ENCODE measurements around the gene STMP1.
"Not testable (repeated sequence)": the region's sequence is repeated elsewhere in the genome, so short reads cannot be mapped to it uniquely, and the experiment has no call there.

STMP1 gene

DNA sequence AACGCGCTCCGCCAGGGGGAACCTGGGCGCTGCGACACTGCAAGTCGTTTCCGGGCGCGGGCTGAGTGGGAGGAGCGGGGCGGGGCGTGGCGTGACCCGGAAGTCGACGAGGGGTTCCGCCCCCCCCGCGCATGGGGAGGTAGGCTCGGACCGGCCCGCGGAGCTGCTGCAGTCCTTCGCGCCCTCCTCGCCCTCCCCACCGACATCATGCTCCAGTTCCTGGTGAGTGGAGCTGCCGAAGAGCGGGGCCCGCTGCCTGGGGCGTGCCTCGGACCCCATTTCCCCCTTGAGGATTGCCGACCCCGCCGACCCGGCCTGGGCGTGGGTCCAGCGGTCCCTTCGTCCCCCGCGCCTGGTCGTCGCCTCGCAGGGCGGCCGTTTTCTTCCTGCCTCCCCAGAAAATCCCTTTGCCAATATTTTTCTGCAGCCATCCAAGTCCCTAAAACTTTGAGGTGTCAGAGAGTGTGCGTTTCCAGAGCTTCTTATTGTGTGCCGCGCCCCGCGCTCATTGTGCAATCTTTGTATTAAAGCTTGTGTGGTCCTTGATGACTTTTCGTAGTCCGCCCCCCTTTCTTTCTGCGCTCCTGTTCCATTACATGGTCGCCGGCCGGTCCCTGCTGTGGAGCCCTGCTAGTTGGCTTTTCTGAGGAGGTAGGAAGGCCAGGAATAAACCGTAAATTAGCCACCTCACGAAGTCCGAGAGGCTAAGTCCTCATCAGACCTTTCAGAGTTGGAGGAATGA is at the start of gene STMP1:
STMP1 (plus strand) TSS at position 142 of the 742 bp plus-strand sequence.
- peak; percentile 97 for DNase-seq (ENCODE audit: low spot score)

DNA sequence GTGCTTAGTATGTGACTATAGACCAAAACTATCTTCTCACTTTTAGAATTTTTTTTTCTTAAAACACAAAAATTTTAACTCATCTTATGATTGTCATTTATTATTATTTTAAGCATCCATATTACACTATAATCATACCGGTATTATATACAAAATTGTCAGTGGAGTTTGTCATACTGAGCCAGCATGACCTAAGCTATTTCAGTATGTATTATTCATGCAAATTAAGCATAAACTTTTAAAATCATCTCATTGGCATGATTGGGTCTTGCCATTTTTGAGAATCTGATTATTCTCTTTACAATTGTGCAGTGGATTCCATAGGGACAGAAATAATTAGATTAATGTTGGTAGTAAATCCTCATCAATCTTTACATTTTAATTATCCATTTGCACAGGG is 46.2 kb upstream of the STMP1 start:
- DNase-seq (ENCODE audit: low spot score), result no peak

DNA sequence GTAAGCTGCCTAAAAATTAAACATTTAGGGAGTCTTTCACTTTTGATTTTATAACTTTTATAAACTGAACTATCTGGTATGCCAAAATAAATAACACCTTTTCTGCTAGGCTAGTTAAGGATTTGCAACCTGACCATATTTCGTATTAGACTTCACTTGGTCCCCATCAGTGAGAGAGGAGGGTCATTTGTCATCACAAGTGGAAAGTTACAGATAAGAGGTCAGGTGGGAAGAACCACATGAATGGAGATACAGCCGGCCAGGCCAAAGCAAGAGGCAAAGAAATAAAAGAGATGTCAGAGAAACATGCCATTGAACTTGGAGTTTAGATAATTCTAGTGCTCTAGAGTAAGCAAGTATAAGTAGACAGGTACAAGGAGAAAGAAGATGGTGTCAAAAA is 44.5 kb upstream of the STMP1 start:
- no peak for DNase-seq (ENCODE audit: low spot score)

DNA sequence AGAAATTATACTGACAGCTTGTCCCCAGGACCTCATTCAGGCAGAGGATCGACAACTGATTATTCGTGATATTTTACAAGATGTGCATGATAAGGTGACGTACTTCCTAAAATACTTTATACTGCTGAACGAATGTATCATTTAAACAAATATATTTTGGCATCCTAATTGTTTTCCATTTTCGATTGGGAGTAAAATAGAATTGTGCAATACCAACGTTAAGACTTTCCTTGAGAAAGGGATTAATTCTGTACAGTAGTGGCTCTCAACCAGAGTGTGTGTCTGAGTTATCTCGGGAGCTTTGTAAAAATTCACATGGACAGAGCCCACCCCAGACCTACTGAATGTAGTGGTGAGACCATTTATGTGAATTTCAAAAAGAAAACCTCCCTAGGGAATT is 43.8 kb upstream of the STMP1 start:
- no peak for DNase-seq (ENCODE audit: low spot score)

DNA sequence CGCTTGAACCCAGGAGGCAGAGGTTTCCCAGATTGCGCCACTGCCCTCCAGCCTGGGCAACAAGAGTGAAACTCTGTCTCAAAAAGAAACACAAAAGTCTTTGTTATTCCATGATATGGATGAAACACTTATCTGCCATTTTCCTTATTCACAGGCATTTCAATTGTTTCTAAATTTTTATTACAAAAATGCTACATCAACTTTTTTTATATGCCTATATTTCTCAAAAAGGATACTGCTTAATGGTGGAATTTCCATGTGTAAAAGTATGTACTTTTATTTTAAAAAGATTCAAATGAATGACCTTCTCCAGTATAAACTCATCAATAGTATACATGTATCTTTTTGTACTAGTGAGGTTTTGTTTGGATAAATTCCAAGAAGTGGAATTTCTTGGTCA is 41.9 kb upstream of the STMP1 start:
- DNase-seq (ENCODE audit: low spot score), result no peak

DNA sequence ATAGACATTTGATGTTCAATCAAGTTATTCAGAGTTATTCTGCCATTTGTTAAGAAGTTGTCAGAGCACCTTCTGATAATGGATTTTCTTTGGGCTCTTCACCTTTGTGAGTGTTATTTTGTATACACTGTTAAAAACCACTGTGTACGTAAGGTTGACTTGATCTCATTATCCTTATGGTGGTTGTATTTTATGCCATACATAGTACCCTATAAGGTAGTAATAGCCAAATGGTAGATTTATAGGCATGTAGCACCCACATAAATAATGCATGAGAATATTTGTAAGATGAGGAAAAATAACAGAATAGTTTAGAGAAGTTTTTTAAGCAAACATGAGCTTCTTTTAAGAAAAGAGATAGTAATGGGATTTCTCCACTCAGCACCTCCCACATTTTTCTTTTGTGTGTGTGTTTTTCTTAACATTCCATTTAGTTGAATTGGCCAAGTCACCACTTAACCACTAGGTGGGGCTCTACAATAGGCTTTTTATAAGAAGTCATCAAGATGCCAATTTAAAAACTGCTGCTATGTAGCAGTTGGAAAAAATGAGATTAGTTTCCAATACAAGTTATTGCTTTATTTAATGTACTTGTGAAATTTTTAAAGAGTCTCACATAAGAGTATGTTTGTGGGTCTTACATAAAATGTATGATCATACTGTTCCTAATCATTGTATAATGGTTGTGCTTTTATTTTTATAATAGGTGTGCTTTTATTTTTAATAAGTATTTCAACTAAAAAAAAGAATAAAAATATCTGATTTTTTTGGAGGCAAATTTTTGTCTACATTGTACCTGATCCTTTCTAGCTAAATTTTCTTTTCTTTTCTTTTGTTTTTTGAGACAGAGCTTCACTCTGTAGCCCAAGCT is 41.1 kb upstream of the STMP1 start:
- peak; percentile 76 for DNase-seq (ENCODE audit: low spot score)

DNA sequence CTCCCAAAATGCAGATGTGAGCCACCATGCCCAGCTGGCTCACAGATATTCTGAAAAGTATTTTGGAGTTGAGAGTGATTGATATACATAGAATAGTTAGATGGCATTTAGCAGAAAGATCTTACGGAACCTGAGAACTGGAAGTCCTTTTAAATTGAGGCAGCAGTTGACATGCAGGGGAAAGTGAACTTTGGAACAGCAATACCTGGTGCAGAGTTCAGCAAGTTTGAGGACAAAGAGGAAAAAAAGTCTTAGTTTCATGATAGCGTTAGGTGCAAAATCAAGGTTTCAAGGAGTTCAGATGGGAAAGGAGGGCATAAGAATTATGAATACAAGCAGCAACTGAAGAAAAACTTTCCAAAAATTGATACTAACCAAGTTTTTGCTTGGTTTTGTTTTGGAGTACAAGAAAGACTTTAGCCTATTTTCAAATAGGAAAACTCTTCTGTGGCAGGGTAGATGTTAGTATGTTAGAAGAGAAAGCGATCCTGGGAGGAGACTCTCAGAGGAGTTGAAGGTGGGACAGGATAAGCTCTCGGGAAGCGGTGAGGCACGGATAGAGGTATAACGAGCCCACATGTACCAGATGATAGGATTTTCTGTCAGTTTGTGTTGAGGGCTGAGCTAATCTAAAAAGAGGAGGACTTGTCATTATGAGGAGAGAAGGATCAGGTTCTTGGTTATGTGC is 28.0 kb upstream of the STMP1 start:
- no peak for DNase-seq (ENCODE audit: low spot score)

DNA sequence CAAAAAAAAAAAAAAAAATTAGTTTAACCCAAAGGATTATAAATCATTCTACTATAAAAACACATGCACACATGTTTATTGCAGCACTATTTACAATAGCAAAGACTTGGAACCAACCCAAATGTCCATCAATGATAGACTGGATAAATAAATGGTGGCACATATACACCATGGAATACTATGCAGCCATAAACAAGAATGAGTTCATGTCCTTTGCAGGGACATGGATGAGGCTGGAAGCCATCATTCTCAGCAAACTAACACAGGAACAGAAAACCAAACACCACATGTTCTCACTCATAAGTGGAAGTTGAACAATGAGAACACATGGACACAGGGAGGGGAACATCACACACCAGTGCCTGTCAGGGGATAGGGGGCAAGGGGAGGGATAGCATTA is 22.6 kb upstream of the STMP1 start:
- DNase-seq (ENCODE audit: low spot score), result not testable (repeated sequence)

DNA sequence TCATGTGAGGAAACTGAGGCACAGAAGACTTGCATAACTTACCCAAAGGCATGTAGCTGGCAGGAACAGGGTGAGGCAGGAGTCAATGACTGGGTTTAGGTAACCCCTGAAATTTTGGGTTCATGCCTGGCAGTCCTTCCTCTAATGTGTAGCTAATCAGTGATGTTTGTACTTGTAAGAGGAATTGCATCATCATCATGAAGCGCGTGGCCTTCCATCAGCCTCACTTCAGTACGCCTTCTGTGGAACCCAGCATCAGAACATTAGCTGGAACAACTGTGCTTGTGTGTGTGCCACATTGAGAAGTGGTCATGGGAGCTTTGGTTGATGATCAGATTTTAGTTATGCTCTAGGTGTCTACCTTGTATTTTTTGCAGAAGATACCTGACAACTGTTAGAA is 18.2 kb upstream of the STMP1 start:
- DNase-seq (ENCODE audit: low spot score), result no peak

DNA sequence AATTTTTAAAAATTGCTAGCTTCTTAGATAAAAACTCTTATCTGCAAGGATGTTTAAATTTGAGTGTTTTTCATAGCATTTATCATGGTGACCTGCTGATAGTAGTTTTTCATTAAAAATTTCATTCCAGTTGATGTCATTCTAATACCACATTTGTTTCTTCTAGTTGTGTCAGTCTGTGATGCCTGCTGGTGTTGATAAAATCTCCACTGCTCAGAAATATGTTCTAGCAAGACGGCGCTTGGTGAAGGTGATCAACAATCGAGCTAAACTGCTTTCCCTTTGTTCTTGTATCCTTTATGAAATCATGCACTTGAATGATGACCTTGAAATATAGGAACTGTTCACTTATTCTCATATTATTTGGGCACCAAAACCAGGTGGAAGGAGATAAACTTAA is 17.6 kb upstream of the STMP1 start:
- no peak for DNase-seq (ENCODE audit: low spot score)

DNA sequence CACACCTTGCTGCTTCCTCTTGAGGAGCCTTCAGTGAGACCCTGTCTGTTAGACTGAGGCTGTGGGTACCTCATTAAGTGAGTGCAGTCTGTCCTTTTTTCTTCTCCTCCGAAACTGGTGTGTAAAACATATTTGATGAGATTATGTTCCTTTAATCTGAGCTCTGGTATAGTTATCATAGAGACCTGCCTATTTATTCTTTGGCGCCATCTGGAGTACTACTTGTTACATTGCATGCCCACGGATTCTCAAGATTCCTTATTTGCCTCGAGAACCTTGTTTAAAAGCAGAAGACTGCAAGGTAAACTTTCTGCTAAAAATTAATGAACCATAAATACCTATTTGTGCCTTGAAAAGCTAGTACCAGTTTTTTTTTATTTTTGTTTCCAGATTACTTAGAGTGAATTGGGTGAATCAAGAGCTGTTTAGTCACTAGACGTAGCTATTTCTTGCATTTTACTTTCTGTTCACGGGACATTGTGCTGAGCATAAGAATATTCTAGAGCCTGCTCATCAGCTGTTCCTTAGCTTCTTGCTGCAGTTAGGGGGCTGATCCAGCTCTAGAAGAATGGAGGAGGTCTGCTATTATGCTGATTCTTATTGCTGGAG is 16.9 kb upstream of the STMP1 start:
- peak; percentile 62 for DNase-seq (ENCODE audit: low spot score)

DNA sequence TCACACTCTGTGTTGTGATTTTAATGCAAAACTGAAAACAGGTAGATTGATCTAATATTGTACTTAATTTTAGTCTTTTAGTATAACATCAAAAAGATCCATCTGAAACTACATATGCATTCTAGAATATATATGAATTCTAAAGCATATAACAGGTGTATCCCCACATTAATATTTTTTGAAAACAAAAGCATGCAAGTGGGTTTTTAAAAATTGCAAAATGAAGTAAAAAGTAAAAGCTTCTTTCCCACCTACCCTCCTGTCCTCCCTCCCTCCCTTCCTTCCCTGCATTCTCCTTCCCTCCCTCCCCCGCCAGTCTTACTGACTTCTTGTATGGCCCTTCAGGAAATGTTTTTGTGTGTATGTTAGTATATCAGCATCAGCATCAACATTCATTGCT is 14.6 kb upstream of the STMP1 start:
- no peak for DNase-seq (ENCODE audit: low spot score)

DNA sequence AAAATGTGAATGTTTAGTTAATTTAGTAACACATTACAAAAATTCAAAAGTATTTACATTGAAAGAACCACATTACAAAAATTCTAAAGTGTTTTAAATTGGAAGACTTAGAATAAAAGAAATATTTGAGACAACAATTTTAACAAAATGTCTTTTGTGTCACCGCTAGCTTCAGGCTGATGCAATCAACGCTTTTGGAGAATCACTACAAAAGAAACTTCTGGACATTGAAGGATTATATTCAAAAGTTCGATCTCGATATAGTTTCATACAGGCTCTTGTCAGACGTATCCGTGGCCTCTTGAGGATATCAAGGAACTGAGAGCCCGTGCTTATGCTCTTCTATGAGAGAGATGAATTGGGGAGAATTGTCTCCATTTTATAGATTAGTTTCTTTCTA is 14.1 kb upstream of the STMP1 start:
- DNase-seq (ENCODE audit: low spot score), result no peak

DNA sequence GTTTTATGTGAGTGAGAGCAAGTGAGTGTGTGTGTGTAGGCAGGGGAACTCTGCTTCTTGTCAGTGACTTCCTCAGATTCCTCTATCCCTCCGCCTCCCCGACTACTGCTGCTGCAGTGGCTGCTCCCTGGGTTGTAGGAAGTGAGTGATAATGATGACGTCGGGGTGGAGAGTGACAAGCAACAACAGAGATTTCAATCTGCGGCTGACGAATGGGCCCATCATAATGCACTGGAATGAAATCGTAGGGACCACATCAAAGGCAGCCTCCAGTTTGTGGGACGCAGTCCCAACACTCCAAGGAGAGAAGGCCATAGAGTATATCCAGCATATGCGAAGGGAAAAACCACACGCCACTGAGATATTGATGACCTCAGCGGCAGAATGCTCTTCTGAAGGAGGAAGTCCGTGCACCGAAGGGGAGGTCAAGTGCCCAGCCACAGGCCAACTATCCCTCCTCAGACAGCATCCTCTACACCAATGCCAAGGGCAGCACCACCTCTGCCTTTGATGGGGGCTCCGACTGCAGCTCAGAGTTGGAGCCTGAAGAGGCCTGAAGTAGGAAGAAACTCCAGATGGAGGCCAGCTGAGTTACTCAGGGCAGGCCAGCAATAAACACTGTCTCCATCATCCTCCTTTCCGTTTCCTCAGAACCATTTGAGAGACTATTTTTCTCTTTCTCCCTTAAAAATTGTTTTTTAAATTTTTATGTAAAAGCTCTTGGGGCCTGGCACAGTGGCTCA is 11.3 kb upstream of the STMP1 start:
- DNase-seq (ENCODE audit: low spot score), result peak; percentile 46

DNA sequence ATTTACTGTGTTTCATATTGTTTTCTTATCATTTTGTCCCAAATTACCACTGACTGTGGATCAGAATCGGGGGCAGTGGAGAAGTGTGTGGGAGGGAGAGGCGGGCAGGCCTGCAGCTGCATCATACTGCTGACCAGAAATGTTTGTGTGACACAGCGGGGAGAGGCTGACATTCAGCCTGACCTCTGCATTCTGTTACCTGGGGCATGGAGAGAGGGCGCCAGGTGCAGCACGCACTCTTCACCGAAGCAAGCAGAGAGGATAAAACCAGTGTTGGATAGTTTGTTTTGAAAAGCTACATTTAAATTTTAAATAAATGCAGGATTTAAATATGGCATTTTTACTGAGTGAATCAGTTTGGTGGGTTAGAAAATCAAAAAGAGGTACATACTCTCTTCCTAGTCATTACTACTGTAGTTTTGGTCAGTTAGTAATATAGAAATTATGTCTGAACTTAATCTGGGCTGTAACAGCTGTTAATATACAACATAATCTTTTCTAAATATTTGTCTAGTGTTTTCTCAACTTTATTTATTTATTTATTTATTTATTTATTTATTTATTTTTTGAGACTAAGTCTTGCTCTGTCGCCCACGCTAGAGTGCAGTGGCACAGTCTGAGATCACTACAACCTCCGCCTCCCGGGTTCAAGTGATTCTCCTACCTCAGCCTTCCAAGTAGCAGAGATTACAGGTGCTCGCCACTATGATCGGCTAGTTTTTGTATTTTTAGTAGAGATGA is 8.8 kb upstream of the STMP1 start:
- DNase-seq (ENCODE audit: low spot score), result no peak

DNA sequence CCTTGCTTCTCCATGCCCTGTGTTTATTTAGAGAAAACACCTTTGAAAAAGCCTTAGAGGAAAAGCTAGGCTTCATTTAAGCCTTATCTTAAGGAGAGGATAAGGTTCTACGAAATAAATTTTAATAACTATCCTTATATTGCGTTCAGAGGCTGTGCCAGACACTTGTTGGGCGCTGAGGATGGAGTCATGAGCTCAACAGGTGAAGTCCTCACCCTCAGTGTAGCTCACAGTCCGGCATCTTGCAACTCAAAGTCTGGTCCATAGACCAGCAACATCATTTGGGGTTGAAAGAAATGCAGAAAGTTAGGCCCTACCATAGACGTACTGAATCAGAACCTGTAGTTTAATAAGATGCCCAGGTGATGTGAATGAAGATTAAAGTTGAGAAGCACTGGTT is 3.8 kb upstream of the STMP1 start:
- DNase-seq (ENCODE audit: low spot score), result no peak

DNA sequence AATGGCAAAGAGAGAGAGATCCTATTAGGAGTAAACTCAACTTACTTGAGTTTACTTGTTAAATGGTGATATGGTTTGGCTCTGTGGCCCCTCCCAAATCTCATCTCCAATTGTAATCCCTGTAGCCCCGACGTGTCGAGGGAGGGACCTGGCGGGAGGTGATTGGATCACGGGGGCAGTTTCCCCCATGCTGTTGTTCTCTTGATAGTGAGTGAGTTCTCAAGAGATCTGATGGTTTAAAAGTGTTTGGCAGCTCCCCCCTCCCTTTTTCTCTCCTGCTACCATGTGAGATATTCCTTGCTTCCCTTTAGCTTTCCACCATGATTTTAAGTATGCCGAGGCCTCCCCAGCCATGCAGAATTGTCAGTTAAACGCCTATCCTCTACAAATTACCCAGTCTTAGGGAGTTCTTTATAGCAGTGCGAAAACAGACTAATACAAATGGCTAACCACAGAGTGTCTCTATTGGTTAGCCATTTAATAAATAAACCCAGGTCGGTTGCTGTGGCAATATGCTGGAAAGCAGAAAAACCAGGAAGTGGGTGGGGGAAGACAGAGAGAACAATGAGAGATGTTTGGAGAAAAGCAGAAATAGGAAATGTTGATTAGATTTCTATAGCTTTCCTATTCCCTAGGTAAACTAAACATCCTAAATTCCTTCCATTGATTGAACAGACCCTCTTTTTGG is 3.0 kb upstream of the STMP1 start:
- no peak for DNase-seq (ENCODE audit: low spot score)

DNA sequence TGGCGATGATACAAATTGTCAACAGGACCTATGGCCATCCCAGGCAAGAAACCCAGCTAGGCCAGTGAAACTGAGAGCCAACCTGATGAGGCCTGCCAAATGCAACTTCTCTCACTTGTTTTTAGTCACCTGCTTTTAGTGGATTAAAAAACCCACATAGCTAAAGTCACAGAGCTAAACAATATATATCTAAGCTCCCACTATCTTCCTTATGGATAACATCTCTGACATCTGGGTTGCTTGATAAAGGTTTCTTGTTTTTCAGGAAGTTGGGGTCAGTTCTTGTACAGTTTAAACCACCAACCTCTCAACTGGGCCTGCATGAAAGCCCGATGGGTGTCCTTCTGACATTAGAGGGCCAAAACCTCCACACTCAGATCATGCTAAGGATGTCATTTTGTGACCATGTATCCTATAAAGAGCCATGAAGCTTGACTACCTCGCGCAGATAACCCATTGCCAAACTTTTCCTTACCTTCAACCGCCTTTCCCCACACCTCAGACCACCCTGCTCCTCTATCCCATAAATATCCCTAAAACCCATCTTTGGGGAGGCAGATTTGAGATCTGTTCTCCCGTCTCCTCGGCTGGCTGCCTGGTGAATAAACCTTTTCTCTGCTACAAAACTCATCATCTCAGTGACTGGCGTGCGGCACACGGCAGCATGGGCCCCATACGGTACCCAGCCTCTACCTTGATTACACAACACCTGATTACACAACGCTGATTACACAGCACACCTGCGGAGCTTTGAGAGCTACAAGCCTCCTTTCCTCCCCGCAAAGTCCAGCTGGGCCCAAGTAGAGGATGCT is 797 bp upstream of the STMP1 start:
- no peak for DNase-seq (ENCODE audit: low spot score)

DNA sequence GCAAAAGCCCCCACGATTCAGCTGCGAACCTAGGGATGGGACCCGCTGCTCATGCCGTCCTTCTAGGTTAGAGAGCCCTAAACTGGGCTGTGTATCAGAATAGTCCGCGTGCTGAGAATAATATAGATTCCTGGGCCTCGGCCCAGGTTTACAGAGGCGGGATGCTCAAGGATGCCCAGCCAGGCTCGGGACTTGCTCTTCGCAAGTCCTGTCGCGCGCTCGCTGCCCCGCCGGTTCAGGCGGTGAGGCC is 266 bp upstream of the STMP1 start:
- no peak for DNase-seq (ENCODE audit: low spot score)

DNA sequence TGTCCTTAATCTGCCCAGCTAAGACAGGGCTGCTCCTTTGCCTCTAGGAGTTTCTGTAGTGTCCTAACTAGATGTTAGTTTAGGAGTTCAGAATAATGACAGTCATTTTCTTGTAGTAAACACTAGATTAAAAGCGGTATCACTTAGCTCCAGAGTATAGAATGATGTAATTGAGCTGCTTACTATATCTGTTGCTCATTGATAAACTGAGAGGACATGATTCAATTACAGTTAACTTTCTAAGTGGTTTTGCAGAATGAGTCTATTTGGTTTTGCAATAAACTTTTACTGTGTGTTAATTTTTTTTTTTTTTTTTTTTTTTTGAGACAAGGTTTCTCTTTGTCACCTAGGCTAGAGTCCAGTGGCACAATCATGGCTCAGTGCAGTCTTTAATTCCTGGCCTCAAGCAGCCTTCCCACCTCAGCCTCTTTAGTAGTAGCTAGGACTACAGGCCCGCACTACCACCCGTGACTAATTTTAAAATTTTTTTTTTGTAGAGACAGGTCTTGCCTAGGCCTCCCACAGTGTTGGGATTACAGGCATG is 1.8 kb downstream of the STMP1 start:
- DNase-seq (ENCODE audit: low spot score), result no peak
